22Rv1 (cell line): Measurements from ENCODE around the gene P2RX3.

Experiments
- ZFX ChIP-seq: fragments of 450-650 bp; IDR thresholded peaks from 2 replicates; pipeline ENCODE4 v1.6.1; 2017; ENCODE audit warnings: antibody characterized with exemption, borderline replicate concordance
- TF ChIP-seq, protein P1 (sequence below): fragments of 450-650 bp; IDR thresholded peaks from 2 replicates; pipeline ENCODE4 v1.5.1; 2017; ENCODE audit warnings: mild to moderate bottlenecking

DNA sequence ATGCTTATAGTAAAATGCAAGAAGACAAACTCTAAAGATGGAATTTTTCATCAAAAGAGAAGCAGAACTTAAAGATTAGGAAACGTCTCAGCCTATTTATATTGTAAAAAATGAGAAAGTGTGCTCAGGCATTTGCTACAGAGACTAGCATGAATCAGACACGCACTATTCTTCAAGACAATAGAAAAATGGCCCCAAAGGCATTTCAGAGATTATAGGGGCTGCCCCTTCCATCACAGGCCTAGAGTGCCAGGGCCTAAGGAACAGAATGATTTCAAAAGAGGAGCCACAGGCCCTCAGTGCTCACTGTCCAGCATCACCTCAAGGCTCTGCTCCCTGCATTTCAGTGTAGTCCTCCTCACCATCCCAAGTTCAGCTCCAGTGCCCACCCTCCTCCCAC lies 40.9 kb upstream of the P2RX3 start:
- TF ChIP-seq, protein P1, sequence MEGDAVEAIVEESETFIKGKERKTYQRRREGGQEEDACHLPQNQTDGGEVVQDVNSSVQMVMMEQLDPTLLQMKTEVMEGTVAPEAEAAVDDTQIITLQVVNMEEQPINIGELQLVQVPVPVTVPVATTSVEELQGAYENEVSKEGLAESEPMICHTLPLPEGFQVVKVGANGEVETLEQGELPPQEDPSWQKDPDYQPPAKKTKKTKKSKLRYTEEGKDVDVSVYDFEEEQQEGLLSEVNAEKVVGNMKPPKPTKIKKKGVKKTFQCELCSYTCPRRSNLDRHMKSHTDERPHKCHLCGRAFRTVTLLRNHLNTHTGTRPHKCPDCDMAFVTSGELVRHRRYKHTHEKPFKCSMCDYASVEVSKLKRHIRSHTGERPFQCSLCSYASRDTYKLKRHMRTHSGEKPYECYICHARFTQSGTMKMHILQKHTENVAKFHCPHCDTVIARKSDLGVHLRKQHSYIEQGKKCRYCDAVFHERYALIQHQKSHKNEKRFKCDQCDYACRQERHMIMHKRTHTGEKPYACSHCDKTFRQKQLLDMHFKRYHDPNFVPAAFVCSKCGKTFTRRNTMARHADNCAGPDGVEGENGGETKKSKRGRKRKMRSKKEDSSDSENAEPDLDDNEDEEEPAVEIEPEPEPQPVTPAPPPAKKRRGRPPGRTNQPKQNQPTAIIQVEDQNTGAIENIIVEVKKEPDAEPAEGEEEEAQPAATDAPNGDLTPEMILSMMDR = no peak
- no peak for TF ChIP-seq ZFX
